Keratinocyte (primary cell): ENCODE measurements around the gene CNTNAP2. TPM values are rescaled to one million over a fixed set of nuclear protein-coding genes. Genes with fewer than 3 reads are reported as not detected.

Source experiments
- DNase-seq: peaks from one replicate; pipeline ENCODE4 v3.0.0-alpha.2; 2011; ENCODE audit warnings: low read depth, missing footprints, low spot score
- FAIRE-seq: peaks from 2 replicates; lab custom pipeline; 2011; peaks lifted over from hg19 to GRCh38; lab: Jason Lieb, UNC
- H2AFZ ChIP-seq: 2 replicates; pipeline ENCODE4 v1.6.0; 2012; ENCODE audit warnings: low read length, control low read depth, inconsistent platforms; ENCODE audit not compliant: control insufficient read depth
- H3K27ac ChIP-seq: 2 replicates; pipeline ENCODE4 v1.5.1; 2011; ENCODE audit warnings: low read length; ENCODE audit not compliant: control insufficient read depth, insufficient read depth
- H3K27me3 ChIP-seq: 3 replicates; pipeline ENCODE4 v1.6.0; 2011; ENCODE audit warnings: low read length; ENCODE audit not compliant: control insufficient read depth, insufficient read depth; ENCODE audit errors: extremely low read depth
- H3K36me3 ChIP-seq, 2 experiments: 2 replicates in 1 of 2; 3 replicates in 1 of 2; pipeline ENCODE4 v1.5.1; 2011; ENCODE audit warnings: low read length in 2 of 2, mild to moderate bottlenecking in 1 of 2; ENCODE audit not compliant: control insufficient read depth in 2 of 2, insufficient read depth in 2 of 2; ENCODE audit errors: extremely low read depth in 1 of 2
- H3K4me1 ChIP-seq: 3 replicates; pipeline ENCODE4 v1.5.1; 2011; ENCODE audit warnings: low read length; ENCODE audit not compliant: control insufficient read depth, insufficient read depth; ENCODE audit errors: extremely low read depth
- H3K4me2 ChIP-seq: 3 replicates; pipeline ENCODE4 v1.6.0; 2011; ENCODE audit warnings: low read depth, low read length; ENCODE audit not compliant: control insufficient read depth, insufficient read depth; ENCODE audit errors: extremely low read depth
- H3K4me3 ChIP-seq, 3 experiments: fragments of 200-600 bp in 1 of 3; sonication (generic) in 1 of 3; 2 replicates in 2 of 3; 3 replicates in 1 of 3; pipeline ENCODE4 v1.5.1; 2011 to 2016; ENCODE audit warnings: low read length in 3 of 3, mild to moderate bottlenecking in 3 of 3, control low read depth in 2 of 3, inconsistent platforms in 1 of 3, low read depth in 1 of 3, mixed read lengths in 1 of 3, mixed run types in 1 of 3, moderate library complexity in 1 of 3; ENCODE audit not compliant: control insufficient read depth in 2 of 3, insufficient read depth in 2 of 3; ENCODE audit errors: extremely low read depth in 1 of 3
- H3K79me2 ChIP-seq: 2 replicates; pipeline ENCODE4 v1.6.0; 2012; ENCODE audit warnings: low read length; ENCODE audit not compliant: control insufficient read depth, insufficient read depth
- H3K9ac ChIP-seq: 3 replicates; pipeline ENCODE4 v1.6.0; 2011; ENCODE audit warnings: low read length; ENCODE audit not compliant: control insufficient read depth, insufficient read depth; ENCODE audit errors: extremely low read depth
- H3K9me1 ChIP-seq: 3 replicates; pipeline ENCODE4 v1.6.0; 2011; ENCODE audit warnings: low read length; ENCODE audit not compliant: control insufficient read depth, insufficient read depth; ENCODE audit errors: extremely low read depth
- H3K9me3 ChIP-seq: 2 replicates; pipeline ENCODE4 v1.5.1; 2012; ENCODE audit warnings: low read depth, low read length; ENCODE audit not compliant: control insufficient read depth
- H4K20me1 ChIP-seq: 3 replicates; pipeline ENCODE4 v1.6.0; 2011; ENCODE audit warnings: low read length; ENCODE audit not compliant: control insufficient read depth, insufficient read depth; ENCODE audit errors: extremely low read depth
- CTCF ChIP-seq, 3 experiments: IDR thresholded peaks in 1 of 3; conservative IDR thresholded peaks in 1 of 3; optimal IDR thresholded peaks in 1 of 3; 2 replicates in 2 of 3; 3 replicates in 1 of 3; pipeline versions ENCODE3 to v1.5.1; 2011; ENCODE audit warnings: low read length in 3 of 3, mild to moderate bottlenecking in 3 of 3, moderate library complexity in 2 of 3, control low read depth in 1 of 3, inconsistent platforms in 1 of 3; ENCODE audit not compliant: insufficient read depth in 2 of 3; ENCODE audit errors: extremely low read depth in 1 of 3
- EZH2 ChIP-seq: IDR thresholded peaks from one replicate; pipeline ENCODE4 v1.6.1; 2012; ENCODE audit warnings: inconsistent platforms, mild to moderate bottlenecking, low read length, moderate library complexity
- dilution Hi-C: fragments of 300-500 bp; cut with MboI; formaldehyde crosslinking; loops from one replicate; pipeline ENCODE4 v1.7.0; 2020; ENCODE audit warnings: low sequenced_read_pairs; ENCODE audit not compliant: extremely low pct_ligation_motif_present
- polyA plus RNA-seq, 5 experiments: library from polyadenylated mRNA; depleted of rRNA in 3 of 5; stranded (reverse) in 3 of 5; stranded (forward) in 1 of 5; unstranded in 1 of 5; fragments of >200 nt; gene quantifications; 1 replicate in 1 of 5; 2 replicates in 3 of 5; 3 replicates in 1 of 5; pipeline versions ENCODE4 v1.2.1 to v1.2.3, GENCODE V29; 2011 to 2012; ENCODE audit warnings: missing spikeins in 2 of 5, low read depth in 1 of 5, low replicate concordance in 1 of 5

Gene CNTNAP2
- polyA plus RNA-seq, 1 donor (not counting 4 experiments of a cell fraction or from before 2014, with no cell fraction given): 1.4 TPM

GRCh38 chr7:148026713-148027112 is 1910.1 kb downstream of the CNTNAP2 start:
- peaks cover 2% of the 10 kb centered on the region for H3K9me3 ChIP-seq
- H3K4me3 ChIP-seq: no peak overlapping the region
- no peaks in the 10 kb centered on the region for H3K36me3 ChIP-seq
- DNase-seq: no peak
- no peak overlapping the region for H3K9ac ChIP-seq
- no peaks in the 10 kb centered on the region for H3K27me3 ChIP-seq
- H4K20me1 ChIP-seq: no peaks in the 10 kb centered on the region
- no peak overlapping the region for H3K27ac ChIP-seq
- no peak for FAIRE-seq
- H3K79me2 ChIP-seq: no peaks in the 10 kb centered on the region
- TF ChIP-seq CTCF (optimal IDR thresholded peaks at IDR 0.05 in 1 of 3, IDR thresholded peaks at IDR 0.05 in 1 of 3, conservative IDR thresholded peaks at IDR 0.05 in 1 of 3; ENCODE audit: extremely low read depth in 1 of 3, insufficient read depth in 2 of 3, low read length in 3 of 3): no peak
- no peak overlapping the region for H3K4me2 ChIP-seq
- no peak overlapping the region for H2AFZ ChIP-seq
- no peaks in the 10 kb centered on the region for H3K4me1 ChIP-seq
- H3K9me1 ChIP-seq: no peaks in the 10 kb centered on the region
- dilution Hi-C loops: no loop called here

- Histone ChIP-seq H3K27me3 (no peaks in the 10 kb centered on the region), H3K4me3 (no peak overlapping the region), H3K4me1 (no peaks in the 10 kb centered on the region), H4K20me1 (no peaks in the 10 kb centered on the region), H2AFZ (no peak overlapping the region), H3K9ac (no peak overlapping the region), H3K27ac (no peak overlapping the region), H3K36me3 (no peaks in the 10 kb centered on the region), H3K4me2 (no peak overlapping the region), H3K79me2 (no peaks in the 10 kb centered on the region), H3K9me3 (no peaks in the 10 kb centered on the region), H3K9me1 (no peaks in the 10 kb centered on the region)
- TF ChIP-seq CTCF (optimal IDR thresholded peaks at IDR 0.05 in 1 of 3, IDR thresholded peaks at IDR 0.05 in 1 of 3, conservative IDR thresholded peaks at IDR 0.05 in 1 of 3; ENCODE audit: extremely low read depth in 1 of 3, insufficient read depth in 2 of 3, low read length in 3 of 3): no peak
- TF ChIP-seq EZH2: no peak
- no peak for FAIRE-seq
- no peak for DNase-seq
- dilution Hi-C loops: no loop called here
Measured at GRCh38 chr7:148028165-148028564, 1911.6 kb downstream of the CNTNAP2 start.
